HK-2 (cell line): ENCODE data around the gene LRRC51.

Experiments
- DNase-seq: peaks from one replicate; pipeline ENCODE4 v3.0.0-alpha.2; 2018; ENCODE audit not compliant: unreplicated experiment

LRRC51 gene

DNA sequence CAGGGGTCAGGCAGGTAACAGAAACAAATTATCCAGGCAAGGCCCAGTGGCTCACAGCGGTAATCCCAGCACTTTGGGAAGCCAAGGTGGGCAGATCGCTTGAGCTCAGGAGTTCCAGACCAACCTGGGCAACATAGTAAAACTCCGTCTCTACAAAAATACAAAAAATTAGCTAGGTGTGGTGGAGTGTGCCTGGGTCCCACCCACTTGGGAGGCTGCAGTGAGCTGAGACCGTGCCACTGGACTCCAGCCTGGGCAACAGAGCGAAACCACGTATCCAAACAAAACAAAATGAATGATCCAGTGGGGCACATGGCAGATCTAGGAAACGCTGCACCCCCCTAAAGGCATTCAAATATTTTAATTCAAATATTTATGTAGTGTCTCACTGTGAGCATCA lies 10.2 kb upstream of the LRRC51 start:
- peak; percentile 26 for DNase-seq

DNA sequence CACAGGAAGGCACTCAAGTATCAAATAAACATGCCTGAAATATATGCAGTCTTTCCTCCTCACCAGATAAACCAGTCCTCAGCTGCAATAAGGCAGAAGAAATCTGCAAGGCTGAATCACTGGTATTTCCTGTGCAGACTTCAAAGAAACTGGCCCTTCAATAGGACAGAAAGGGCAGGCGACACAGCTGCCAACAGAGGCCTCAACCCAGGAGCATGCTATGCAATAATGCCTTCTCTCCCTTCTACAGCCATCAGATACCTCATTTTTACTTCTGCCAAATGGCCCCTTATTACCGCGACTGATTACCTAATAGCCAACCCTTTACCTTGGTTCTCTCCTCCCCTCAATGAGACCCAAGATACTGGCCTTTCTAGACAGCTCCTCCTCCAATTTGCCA lies 8.3 kb upstream of the LRRC51 start:
- DNase-seq = peak; percentile 34

DNA sequence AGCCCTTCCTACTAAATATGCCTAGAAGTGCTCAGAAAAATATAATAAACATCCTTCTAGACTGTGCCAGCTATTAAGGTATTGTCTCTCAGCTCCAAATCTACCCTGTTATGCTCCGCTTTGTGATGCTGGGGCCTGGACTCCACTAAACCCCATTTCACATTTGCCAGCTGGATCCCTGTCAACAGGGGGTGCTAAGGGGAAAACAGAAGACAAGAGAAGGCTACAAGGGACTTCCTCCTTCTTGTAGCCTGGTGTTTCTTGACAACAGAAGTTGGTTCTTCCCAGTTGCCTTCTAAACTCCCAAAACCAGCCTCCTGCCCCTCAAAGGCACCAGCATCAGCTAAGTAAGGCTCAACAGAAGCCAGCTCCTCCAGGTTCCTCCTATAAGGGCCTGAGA lies 5.5 kb upstream of the LRRC51 start:
- DNase-seq = no peak

DNA sequence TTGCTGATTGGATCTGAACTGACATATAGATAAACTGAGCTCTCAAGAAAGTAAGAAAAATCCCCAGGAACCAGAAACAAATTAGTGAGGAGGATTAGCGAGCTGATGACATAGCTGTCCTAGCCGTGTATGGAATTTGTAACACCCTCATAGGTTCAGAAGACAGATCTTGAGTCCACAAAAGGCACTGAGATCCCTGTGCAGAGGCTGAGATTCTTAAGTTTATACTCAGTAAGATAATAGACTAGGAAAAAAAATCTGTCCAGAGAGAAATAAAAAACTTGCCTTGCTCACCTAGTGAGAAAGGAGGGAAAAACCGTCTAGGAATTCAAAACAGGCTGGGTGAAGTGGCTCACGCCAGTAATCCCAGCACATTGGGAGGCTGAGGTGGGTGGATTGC lies 4.9 kb upstream of the LRRC51 start:
- DNase-seq = no peak

DNA sequence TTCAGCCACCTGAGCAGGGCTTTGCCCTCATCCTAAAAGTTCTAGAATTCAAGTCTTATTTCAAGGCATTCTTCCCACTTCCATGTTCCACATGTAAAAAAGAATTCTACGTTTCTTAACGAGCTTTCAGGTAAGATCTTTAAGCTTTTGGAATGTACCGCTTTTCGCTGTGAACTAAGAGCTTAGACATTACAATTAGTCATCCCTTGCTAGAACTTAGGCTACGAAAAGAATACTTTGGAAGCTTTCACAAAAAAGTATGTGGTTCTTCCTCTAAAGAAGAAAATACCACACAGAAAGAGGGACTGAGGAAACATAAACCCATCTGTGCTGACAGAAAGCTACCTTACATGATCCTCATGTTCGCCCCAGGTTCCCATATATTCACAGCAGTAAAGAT lies 2.2 kb upstream of the LRRC51 start:
- no peak for DNase-seq

DNA sequence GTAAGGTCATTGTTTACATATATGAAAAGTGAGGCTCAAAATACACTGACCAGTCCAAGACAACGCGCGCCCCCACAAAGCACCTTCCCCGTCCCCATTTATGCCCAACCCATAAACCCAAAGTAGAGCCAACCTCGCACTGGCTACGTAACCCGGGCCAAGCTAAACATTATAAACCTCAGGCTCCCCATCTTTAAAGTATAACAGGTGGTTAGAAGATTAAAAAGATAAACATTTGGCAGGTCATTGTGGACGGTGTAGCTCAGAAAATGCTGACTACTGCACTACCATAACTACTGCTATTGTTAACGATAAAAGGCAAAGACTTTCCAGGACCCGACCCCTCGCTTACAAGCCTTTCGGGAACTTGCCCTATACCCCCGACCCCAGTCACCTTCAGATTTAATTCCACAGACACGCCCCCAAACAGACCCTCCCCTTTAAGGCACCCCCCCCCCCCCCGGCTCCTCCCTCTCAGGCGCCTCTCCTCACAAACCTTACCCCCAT lies 778 bp upstream of the LRRC51 start:
- DNase-seq = no peak

DNA sequence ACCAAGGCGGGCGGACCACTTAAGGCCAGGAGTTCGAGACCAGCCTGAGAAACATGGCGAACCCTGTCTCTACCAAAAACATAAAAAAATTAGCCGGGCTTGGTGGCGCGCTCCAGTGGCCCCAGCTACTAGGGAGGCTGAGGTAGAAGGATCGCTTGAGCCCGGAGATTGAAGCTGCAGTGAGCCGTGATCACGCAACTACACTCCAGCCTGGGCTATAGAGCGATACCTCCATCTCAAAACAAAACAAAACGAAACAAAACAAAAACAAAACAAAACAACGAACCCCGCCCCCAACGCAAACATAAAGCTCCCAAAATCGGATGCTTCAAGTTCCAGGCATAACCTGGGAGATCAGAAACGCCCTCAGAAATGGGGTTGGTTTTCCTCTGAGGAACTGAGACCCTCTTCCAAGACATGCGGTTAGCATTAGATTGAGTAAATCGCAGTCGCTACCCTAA lies 564 bp downstream of the LRRC51 start:
- no peak for DNase-seq

DNA sequence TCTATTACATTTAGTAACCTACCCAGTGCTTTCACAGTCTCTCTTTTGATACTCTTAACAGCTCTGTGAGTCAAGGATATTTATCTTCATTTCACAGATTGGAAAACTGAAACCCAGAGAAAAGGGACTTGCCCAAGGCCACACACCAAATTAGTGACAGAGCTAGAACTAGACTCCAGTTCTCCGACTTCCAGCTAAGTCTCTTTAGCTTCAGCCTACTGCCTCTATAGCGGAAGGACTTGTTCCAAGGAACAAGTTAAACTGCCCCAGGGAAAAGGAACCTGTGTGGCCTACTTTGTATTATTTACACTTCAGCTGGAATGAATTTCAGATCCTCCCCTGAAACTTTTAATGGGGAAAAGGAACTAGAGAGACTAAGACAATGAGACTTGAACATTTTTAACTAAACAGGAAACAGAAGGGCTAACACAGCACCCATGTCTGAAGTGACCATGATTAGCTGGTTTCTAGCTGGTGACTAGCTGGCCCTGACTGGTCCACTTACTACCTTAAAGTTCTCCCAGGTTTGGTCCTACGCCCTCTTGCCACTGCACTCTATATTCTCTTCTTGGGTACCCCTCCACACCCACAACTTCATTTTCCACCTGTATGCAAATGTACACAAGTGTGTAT lies 1.3 kb downstream of the LRRC51 start:
- DNase-seq = no peak

DNA sequence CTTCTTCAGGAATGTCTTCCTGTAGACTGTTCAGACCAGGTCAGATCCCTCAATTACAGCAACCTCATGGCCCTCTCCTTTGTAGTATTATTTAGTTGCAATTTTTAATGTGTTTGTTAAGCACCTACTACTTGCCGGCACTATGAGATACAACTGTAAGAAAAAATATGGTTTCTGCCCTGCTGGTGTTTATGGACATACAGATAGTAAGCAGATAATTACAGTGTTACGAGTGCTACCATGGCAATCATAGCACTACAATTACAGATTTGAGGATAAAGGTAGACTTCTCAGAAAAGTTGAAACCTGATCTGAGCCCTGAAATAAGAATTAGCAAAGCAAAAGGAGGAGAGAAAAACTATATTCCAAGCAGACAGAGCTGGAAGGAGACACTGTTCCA lies 2.8 kb downstream of the LRRC51 start:
- DNase-seq = no peak

DNA sequence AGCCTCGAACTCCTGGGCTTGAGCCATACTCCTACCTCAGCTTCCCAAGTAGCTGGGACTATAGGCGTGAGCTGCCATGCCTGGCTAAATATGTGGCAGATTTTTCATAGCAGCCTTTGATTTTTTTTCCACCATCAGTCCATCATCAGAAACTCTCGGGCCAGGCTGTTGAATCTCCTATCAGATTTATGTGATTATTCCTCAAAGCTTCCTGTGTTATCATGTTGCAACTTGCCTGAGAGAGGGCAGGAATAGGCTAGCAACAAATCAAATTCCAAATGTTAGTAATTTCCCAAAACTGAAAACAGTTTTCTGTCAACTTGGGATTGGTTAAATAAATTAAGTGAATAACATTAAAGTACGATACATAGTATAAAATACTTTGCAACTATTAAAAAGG lies 3.4 kb downstream of the LRRC51 start:
- DNase-seq = no peak

DNA sequence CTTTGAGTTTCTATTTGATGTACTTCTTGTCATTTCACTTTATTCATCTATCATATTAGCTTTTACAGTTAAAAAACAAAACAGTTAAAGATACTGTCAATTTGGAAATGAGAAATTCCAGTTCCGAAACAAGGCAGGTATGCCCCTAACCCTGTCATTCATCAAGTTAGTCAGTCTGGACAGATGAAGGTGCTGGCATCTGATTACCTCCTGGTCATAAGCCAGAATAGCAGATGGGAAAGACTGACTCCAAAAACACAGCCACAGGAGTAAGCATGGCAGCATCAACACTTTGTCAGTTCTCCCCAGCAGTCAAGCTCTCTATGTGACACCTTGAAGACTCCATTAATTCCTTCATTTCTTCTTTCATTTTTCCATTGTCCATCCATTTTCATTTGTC lies 4.3 kb downstream of the LRRC51 start:
- no peak for DNase-seq

DNA sequence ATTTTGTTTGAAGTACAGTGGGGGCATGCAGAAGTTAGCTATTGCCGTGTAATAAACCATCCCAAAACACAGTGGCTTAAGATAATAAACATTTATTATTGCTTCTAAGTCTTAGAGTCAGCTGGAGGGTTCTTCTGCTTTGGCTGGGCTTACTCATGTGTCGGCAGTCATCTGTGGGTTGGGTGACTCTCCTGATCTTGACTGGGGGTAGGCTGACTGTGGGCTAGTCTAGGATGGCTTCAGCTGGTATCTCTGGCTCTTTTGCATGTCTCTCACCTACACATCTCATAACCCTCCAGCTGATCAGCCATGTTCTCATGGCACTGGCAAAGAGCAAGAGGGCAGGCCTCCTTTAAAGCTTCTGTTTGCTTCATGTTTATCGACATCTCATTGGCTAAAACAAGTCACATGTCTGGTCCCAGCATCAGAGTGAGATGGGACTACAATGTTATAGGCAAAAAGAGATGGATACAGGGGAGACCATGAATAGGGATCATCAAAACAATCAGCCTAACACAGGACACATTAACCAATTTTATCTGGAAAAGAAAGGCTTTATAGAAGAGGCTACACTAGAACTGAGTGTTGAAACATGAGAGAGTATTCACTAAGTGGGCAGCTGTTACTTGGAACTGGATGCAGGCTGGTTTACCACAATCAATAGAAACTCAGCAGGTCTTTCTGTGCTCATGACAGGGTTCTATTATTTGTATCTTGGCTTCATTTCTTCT lies 5.1 kb downstream of the LRRC51 start:
- DNase-seq = no peak

DNA sequence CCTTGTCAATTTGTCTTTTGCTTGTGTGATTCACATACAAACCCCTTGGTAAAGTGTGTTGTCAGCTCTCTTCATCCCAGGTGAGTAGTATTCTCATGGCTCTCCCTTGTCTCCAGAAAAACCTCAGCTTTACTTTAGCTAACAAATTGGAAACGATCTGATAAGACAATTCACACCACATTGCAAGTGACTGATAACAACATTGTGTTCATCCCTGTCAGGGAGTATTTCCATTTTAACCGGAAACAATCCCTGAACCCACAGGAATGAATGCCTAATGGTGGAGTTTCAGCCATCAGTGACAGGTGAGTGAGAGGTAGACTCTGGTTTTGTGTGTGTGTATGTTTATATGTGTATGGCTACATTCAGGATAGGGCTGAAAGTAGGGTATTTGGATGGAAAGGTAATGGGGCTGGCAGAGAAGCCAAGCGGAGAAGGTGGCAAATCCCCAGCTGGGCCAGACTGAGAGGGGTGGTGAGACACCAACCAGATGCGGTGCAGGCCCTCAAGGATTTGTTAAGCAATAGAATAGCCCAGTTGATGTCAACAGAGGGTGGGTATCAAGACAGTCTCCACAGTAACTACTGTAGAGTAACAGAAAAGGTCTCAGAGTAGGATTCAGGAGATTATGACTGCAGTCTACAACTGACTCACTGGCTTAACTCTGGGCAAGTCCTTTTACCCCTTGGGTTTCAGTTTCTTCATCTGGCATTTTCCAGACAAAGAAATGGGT lies 7.6 kb downstream of the LRRC51 start:
- DNase-seq = no peak

DNA sequence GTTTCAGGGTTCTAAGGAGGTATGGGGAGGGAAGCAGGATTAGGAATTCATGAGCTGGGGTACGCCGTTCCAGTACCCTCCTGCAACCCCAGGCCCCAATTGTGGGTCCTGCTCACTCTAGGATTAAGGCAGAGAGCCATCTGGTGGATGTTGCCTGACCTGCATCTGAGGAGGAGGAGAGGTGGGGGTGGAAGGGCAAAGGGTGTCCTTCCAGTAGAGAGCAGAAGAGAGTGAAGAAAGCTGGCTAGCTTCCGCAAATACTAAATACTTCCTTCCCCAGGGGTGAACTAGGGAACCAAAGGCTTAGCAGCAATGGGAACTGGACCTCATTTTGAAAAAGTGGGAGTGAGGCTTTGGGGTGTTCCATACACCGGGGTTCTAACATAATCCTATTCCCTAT lies 10.6 kb downstream of the LRRC51 start:
- no peak for DNase-seq

DNA sequence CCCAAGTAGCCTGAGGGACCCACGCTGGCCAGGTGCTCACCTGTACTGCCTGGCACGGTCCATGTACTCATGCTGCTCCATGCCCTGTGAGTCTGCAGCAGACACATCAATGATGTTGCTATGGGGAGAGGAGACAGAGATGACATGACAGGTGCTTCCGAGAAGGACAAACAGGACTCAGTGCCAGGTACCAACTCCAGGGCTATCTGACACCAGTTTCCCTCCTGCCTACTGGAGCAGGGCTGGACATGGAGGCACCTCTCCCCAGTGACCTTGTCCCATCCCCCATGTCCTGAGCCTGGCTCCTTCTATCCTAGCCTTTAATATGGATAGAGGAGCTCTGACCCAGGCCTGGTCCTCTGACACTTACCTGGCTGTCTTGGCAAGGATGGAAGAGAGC lies 18.1 kb downstream of the LRRC51 start:
- no peak for DNase-seq

DNA sequence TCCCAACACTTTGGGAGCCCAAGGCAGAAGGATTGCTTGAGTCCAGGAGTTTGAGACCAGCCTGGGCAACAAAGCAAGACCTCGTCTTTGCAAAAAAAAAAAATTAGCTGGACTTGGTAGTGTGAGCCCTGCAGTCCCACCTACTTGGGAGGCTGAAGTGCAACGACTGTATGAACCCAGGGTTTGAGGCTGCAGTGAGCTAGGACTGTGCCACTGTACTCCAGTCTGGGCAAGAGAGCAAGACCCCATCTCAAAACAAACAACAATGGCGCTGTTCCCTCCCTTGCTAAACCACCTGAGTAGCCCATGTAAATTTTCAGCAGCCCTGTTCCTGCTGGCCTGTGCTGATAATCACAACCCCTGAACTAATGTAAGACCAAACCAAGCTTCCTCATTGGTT lies 19.4 kb downstream of the LRRC51 start:
- no peak for DNase-seq

DNA sequence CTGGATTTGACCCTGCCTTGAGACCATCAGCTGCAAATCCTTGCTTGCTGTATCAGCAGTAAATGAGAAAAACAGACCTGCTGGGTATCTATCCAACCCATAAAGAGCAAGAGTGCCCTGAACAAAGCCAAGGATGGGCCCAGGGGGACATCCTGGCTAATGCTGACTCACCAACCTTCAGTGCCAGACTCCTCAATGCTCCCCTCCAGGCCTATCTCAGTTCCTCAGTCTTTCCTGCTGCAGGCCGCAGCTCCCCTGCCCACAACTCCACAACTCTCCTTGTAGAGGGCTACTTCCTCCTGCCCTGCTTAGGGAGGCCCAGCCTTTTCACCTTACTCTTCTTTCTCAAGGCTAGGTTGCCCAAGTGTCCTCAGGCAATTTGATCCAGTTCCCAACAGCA lies 19.8 kb downstream of the LRRC51 start:
- DNase-seq = no peak

DNA sequence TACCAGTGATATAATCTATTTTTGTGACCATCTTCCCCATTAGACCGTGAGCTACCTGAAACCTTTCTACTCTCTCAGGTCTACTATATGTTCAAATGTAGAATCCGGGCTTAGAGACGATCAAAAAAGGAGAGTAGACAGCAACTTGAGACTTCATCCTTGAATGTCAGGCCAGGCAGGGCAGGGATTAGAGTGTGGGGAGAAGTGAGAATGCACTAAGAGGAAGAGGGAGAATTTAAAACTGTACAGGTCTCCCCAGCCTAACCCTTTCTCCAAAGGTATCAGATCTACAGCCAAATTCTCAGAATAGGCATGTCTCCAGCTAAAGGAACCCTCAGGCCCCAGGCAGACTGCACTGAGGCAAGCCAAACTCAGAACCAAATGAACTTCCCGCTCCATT lies 21.5 kb downstream of the LRRC51 start:
- DNase-seq = no peak

DNA sequence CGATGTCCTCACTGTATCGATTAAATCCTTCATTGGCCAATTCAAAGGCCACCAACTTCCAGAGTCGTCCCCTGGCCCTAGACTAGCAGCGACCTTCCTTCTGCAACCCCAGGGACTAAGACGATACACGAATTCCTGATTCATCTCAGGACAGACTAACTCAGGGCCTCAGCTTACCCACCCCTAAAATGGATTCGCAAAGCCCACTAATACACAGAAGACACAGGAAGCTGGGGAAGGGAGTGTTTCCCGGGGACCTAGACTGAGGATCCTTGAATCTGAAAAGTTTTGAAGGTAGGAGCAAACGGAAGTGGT lies 21.9 kb downstream of the LRRC51 start:
- no peak for DNase-seq

DNA sequence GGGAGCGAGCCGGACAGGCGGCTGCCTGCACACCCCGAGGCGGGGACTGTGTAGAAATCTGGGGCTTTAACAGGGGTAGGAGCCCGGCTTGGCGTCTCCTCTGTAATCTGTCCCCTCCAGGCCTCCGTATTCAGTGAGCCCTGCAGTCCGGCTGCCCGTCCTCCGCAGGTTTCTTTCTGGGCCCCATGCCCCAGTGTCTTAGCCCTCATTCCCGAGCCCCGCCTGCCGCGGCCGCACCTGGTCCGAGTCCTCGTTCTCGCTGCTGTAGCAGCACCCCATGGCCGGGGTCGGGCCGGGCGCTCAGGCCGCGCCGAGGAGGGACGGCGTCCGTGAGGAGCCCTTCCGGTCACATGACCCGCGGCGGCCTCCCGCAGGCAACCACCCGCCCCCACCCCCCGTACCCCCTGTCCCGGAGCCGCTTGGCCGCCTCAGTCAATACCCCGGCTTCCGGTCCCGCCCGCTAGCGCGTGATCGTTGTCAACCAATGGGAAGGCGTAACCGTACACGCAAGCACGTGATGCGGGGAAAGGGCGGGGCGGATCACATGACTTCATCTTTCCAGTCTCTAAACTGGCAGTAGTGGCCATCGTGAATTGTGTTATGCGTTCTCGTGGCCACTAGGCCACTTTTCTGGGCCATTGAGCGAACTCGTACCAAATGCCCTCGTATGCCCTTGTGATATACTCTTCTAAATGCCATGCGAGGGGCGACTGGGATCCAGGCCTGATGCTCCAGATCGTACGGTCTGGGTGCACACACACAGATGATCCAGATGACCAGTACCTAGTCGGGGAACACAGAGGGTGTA lies 22.5 kb downstream of the LRRC51 start, which contains the start of gene LAMTOR1:
Gene LAMTOR1, minus strand, starts transcription at position 352 of the 808 bp plus-strand sequence. Its CDS starts 73 bp downstream, at position 279.
- DNase-seq = peak; percentile 96

DNA sequence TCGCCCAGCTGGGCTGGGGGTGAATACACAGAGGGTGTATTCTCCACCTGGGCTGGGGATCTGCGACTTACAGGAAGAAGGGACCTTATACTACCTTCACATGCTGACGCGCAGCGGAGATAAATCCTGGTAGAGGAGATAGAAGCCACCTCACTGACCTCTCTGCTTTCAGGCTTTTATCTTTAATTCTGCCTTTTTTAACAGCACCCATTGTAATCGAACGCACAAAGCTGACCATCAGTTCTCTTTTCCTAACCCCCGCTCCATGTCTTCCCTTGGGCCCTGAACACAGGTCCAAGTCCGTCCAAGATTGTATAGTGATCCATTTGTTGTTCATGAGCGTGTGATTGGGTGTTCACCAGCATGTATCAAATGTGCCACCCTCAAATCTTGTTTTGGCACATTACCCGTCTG lies 23.1 kb downstream of the LRRC51 start:
- DNase-seq = no peak

DNA sequence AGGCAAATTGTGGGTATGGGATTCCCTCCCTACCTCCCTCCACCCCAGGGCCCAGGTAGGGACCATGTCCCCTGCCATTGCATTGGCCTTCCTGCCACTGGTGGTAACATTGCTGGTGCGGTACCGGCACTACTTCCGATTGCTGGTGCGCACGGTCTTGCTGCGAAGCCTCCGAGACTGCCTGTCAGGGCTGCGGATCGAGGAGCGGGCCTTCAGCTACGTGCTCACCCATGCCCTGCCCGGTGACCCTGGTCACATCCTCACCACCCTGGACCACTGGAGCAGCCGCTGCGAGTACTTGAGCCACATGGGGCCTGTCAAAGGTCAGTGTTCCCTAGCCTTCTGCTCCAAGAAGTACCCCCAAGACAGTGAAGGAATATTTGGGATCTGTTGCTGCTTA lies 25.2 kb downstream of the LRRC51 start, which contains the start of gene TOMT:
Gene TOMT, plus strand, starts transcription at position 37 of the 400 bp plus-strand sequence. Its CDS starts 28 bp downstream, at position 65.
- no peak for DNase-seq
